GM20000 (cell line): ENCODE results near the gene MRPL4.

Experiments
- DNase-seq: peaks from one replicate; pipeline ENCODE4 v3.0.0; 2012; ENCODE audit warnings: low spot score
- CTCF ChIP-seq: IDR thresholded peaks from 2 replicates; pipeline ENCODE4 v1.5.1; 2012; ENCODE audit warnings: mild to moderate bottlenecking, control low read depth; ENCODE audit errors: extremely low read depth, missing control alignments

The MRPL4 gene

GRCh38 chr19:10211691-10212090, 40.3 kb upstream of the MRPL4 start:
- DNase-seq: no peak
- no peak for TF ChIP-seq CTCF

- no peak for TF ChIP-seq CTCF
- no peak for DNase-seq
Measured at GRCh38 chr19:10214784-10215183, 37.2 kb upstream of the MRPL4 start.

- no peak for DNase-seq
- TF ChIP-seq CTCF: no peak
Measured at GRCh38 chr19:10217085-10217484, 34.9 kb upstream of the MRPL4 start.

- DNase-seq: peak; percentile 78
- TF ChIP-seq CTCF: peak; percentile 36
Measured at GRCh38 chr19:10219678-10220077, 32.3 kb upstream of the MRPL4 start.

GRCh38 chr19:10220695-10221094, 31.3 kb upstream of the MRPL4 start:
- DNase-seq: no peak
- no peak for TF ChIP-seq CTCF

GRCh38 chr19:10222201-10222890, 29.7 kb upstream of the MRPL4 start:
- no peak for TF ChIP-seq CTCF
- no peak for DNase-seq

GRCh38 chr19:10223488-10224213, 28.4 kb upstream of the MRPL4 start:
- no peak for DNase-seq
- no peak for TF ChIP-seq CTCF
